WTC11 (cell line): ENCODE measurements around the gene CDK18. TPM values are rescaled to one million over a fixed set of nuclear protein-coding genes. Genes with fewer than 3 reads are reported as not detected.

Experiments
- ATAC-seq: fragments of 200-7000 bp; cut with Tn5 transposase; 2 replicates; pipeline ENCODE4 v1.10.0; 2021; ENCODE audit warnings: mild to moderate bottlenecking, moderate library complexity
- CTCF ChIA-PET: fragments of 300-600 bp; sonication (Branson Sonifier 250); formaldehyde crosslinking; loops from one replicate; lab custom pipeline; 2021; ENCODE audit warnings: antibody characterized with exemption; lab: Charles Lee
- POLR2A ChIA-PET: fragments of 350-600 bp; sonication (Branson Sonifier 250); formaldehyde crosslinking; loops from one replicate; lab custom pipeline; 2021; ENCODE audit warnings: antibody characterized with exemption; lab: Charles Lee
- DNase-seq: peaks from one replicate; pipeline ENCODE4 v3.0.0; 2021; ENCODE audit warnings: low spot score
- H3K27ac Mint-ChIP-seq: 2 replicates; pipeline ENCODE4 v1.8.0; 2021; ENCODE audit warnings: mixed read lengths
- H3K27me3 Mint-ChIP-seq: 2 replicates; pipeline ENCODE4 v1.8.0; 2021; ENCODE audit warnings: low read depth, mild to moderate bottlenecking, moderate library complexity, mixed read lengths
- H3K36me3 Mint-ChIP-seq: 2 replicates; pipeline ENCODE4 v1.8.0; 2021; ENCODE audit warnings: mixed read lengths
- H3K4me1 Mint-ChIP-seq: 2 replicates; pipeline ENCODE4 v1.8.0; 2022; ENCODE audit warnings: mixed read lengths
- H3K4me3 Mint-ChIP-seq: 2 replicates; pipeline ENCODE4 v1.8.0; 2021; ENCODE audit warnings: mild to moderate bottlenecking, moderate library complexity, mixed read lengths
- H3K9me3 Mint-ChIP-seq: 2 replicates; pipeline ENCODE4 v1.8.0; 2021; ENCODE audit warnings: mixed read lengths
- CBFB ChIP-seq: sonication (generic); formaldehyde crosslinking; IDR thresholded peaks from 2 replicates; pipeline ENCODE4 v1.8.1; 2022; ENCODE audit warnings: mild to moderate bottlenecking, low read depth, missing genetic modification reagents
- CTCF ChIP-seq: fragments of 200-600 bp; IDR thresholded peaks from 2 replicates; pipeline ENCODE4 v1.8.0; 2022; ENCODE audit warnings: antibody characterized with exemption
- FOXJ3 ChIP-seq: sonication (generic); formaldehyde crosslinking; IDR thresholded peaks from 2 replicates; pipeline ENCODE4 v1.9.0; 2021; ENCODE audit warnings: missing genetic modification reagents, mild to moderate bottlenecking, borderline replicate concordance
- GTF2I ChIP-seq: fragments of 250-450 bp; sonication (Bioruptor Pico); conservative IDR thresholded peaks from 2 replicates; pipeline ENCODE4 v1.4.0; 2021; ENCODE audit warnings: mild to moderate bottlenecking
- HMGA2 ChIP-seq: fragments of 250-450 bp; sonication (Bioruptor Pico); IDR thresholded peaks from 2 replicates; pipeline ENCODE4 v1.4.0; 2021; ENCODE audit warnings: mild to moderate bottlenecking, moderate library complexity
- HMGXB4 ChIP-seq: sonication (generic); formaldehyde crosslinking; IDR thresholded peaks from 2 replicates; pipeline ENCODE4 v1.8.1; 2023; ENCODE audit warnings: mild to moderate bottlenecking, moderate library complexity, missing genetic modification reagents
- JAZF1 ChIP-seq: fragments of 250-450 bp; sonication (Bioruptor Pico); IDR thresholded peaks from 2 replicates; pipeline ENCODE4 v1.9.0; 2021; ENCODE audit warnings: moderate library complexity, mild to moderate bottlenecking, inconsistent platforms
- KAT7 ChIP-seq: sonication (generic); formaldehyde crosslinking; IDR thresholded peaks from 2 replicates; pipeline ENCODE4 v1.8.1; 2023; ENCODE audit warnings: missing genetic modification reagents, mild to moderate bottlenecking, borderline replicate concordance
- MLX ChIP-seq: sonication (generic); formaldehyde crosslinking; IDR thresholded peaks from 2 replicates; pipeline ENCODE4 v1.8.1; 2023; ENCODE audit warnings: mild to moderate bottlenecking, missing genetic modification reagents, moderate library complexity
- MYBL2 ChIP-seq: sonication (generic); formaldehyde crosslinking; IDR thresholded peaks from 2 replicates; pipeline ENCODE4 v1.8.1; 2023; ENCODE audit warnings: mild to moderate bottlenecking, moderate library complexity, missing genetic modification reagents
- NFYB ChIP-seq: sonication (generic); formaldehyde crosslinking; conservative IDR thresholded peaks from 2 replicates; pipeline ENCODE4 v1.8.0; 2022; ENCODE audit warnings: low read depth, missing genetic modification reagents
- NR1H2 ChIP-seq: sonication (generic); formaldehyde crosslinking; IDR thresholded peaks from 2 replicates; pipeline ENCODE4 v1.9.0; 2021; ENCODE audit warnings: mild to moderate bottlenecking, moderate library complexity, missing genetic modification reagents
- OVOL2 ChIP-seq: fragments of 250-450 bp; sonication (Bioruptor Pico); IDR thresholded peaks from 2 replicates; pipeline ENCODE4 v1.9.0; 2021; ENCODE audit warnings: mild to moderate bottlenecking, borderline replicate concordance
- SMAD4 ChIP-seq: sonication (generic); formaldehyde crosslinking; IDR thresholded peaks from 2 replicates; pipeline ENCODE4 v1.8.0; 2022; ENCODE audit warnings: mild to moderate bottlenecking, missing genetic modification reagents
- SOX15 ChIP-seq: fragments of 250-450 bp; sonication (Bioruptor Pico); IDR thresholded peaks from 2 replicates; pipeline ENCODE4 v1.9.0; 2021; ENCODE audit warnings: mild to moderate bottlenecking
- TEAD1 ChIP-seq: sonication (generic); formaldehyde crosslinking; IDR thresholded peaks from 2 replicates; pipeline ENCODE4 v1.8.0; 2022; ENCODE audit warnings: mild to moderate bottlenecking, missing genetic modification reagents
- ZNF138 ChIP-seq: sonication (generic); formaldehyde crosslinking; conservative IDR thresholded peaks from 2 replicates; pipeline ENCODE4 v1.8.1; 2022; ENCODE audit warnings: mild to moderate bottlenecking, moderate library complexity, missing genetic modification reagents
- ZNF219 ChIP-seq: sonication (generic); formaldehyde crosslinking; IDR thresholded peaks from 2 replicates; pipeline ENCODE4 v1.8.0; 2023; ENCODE audit warnings: missing genetic modification reagents, mild to moderate bottlenecking, borderline replicate concordance
- ZNF232 ChIP-seq: sonication (generic); formaldehyde crosslinking; IDR thresholded peaks from 2 replicates; pipeline ENCODE4 v1.8.0; 2022; ENCODE audit warnings: mild to moderate bottlenecking, missing genetic modification reagents
- ZNF263 ChIP-seq: sonication (generic); formaldehyde crosslinking; IDR thresholded peaks from 2 replicates; pipeline ENCODE4 v1.8.1; 2022; ENCODE audit warnings: low read depth, mild to moderate bottlenecking, moderate library complexity, missing genetic modification reagents
- ZNF416 ChIP-seq: fragments of 250-450 bp; sonication (Bioruptor Pico); IDR thresholded peaks from 2 replicates; pipeline ENCODE4 v1.9.0; 2021; ENCODE audit warnings: mild to moderate bottlenecking, inconsistent platforms
- ZNF512 ChIP-seq: sonication (generic); formaldehyde crosslinking; IDR thresholded peaks from 2 replicates; pipeline ENCODE4 v1.8.1; 2022; ENCODE audit warnings: missing genetic modification reagents, borderline replicate concordance
- ZNF671 ChIP-seq: fragments of 250-450 bp; sonication (Bioruptor Pico); IDR thresholded peaks from 2 replicates; pipeline ENCODE4 v1.8.0; 2021; ENCODE audit warnings: mild to moderate bottlenecking
- total RNA-seq: library from RNA; stranded (reverse); gene quantifications from 3 replicates; pipeline ENCODE4 v1.2.3, GENCODE V29; 2021
- TF ChIP-seq, protein P1 (sequence below): fragments of 250-450 bp; sonication (Bioruptor Pico); IDR thresholded peaks from 2 replicates; pipeline ENCODE4 v1.9.0; 2021; ENCODE audit warnings: mild to moderate bottlenecking, borderline replicate concordance
- TF ChIP-seq, protein P2 (sequence below): sonication (generic); formaldehyde crosslinking; IDR thresholded peaks from 2 replicates; pipeline ENCODE4 v1.8.0; 2022; ENCODE audit warnings: mild to moderate bottlenecking, missing genetic modification reagents

CDK18 gene
- total RNA-seq, 1 experiment from 2014 or later: 71.9 TPM

GRCh38 chr1:205465392-205465791 lies 39.1 kb upstream of the CDK18 start:
- ATAC-seq (no peak), DNase-seq (no peak)
- Mint-ChIP-seq H3K4me1 (peaks cover 17% of the 10 kb centered on the region), H3K4me3 (no peak overlapping the region), H3K36me3 (no peaks in the 10 kb centered on the region), H3K27ac (no peak overlapping the region), H3K27me3 (peaks cover 9% of the 10 kb centered on the region), H3K9me3 (no peaks in the 10 kb centered on the region)
- ChIA-PET POLR2A (no interaction called here), CTCF (interaction anchor here (1.8 kb wide), 1 partner anchor 111 kb away, joined by 5 read pairs; no protein-coding TSS in a partner anchor)
- TF ChIP-seq CBFB (no peak), HMGA2 (CRISPR knock-in tag) (no peak), GTF2I (no peak), SOX15 (CRISPR knock-in tag) (no peak), MLX (no peak), JAZF1 (CRISPR knock-in tag) (no peak), ZNF671 (CRISPR knock-in tag) (no peak), MYBL2 (no peak), ZNF219 (no peak), ZNF512 (CRISPR knock-in tag) (no peak), CTCF (no peak), NR1H2 (no peak), ZNF232 (CRISPR knock-in tag) (no peak)

DNA sequence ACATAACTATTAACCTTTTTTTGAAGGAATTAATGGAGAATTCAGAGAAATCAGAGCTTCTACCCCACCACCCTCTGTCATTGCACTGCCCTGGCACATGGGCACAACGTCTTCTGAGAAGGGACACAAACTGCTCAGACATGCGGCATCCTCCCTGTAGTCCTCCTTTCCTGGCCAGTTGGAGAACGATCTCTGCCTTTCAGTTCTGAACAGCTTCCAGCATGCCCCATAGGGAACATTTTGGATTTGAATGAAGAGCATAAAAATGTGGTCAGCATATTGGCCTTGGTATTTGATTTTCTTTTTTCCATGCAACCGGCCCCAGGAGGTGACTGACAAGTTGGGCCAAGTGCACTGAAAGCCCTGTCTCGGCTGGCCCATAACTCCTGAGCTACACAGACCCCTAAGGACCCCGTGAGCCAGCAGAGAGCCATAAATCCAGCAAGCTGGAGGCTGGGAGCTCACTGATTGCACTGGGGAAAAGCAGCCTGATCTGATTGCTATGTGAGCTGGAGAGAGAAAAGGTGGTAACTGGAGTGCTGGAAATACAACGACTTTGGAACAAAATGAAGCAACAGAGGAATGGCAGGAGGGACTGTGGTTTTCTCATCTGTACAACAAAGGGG lies 37.8 kb upstream of the CDK18 start:
- no peak for DNase-seq
- no peak for ATAC-seq
- no peaks in the 10 kb centered on the region for H3K9me3 Mint-ChIP-seq
- TF ChIP-seq ZNF138 (CRISPR knock-in tag) (no peak), ZNF416 (CRISPR knock-in tag) (no peak), SMAD4 (no peak), HMGXB4 (CRISPR knock-in tag) (no peak), NR1H2 (no peak), NFYB (no peak), FOXJ3 (CRISPR knock-in tag) (no peak), ZNF263 (CRISPR knock-in tag) (no peak), OVOL2 (CRISPR knock-in tag) (no peak), TEAD1 (CRISPR knock-in tag) (no peak), KAT7 (CRISPR knock-in tag) (no peak)
- TF ChIP-seq, protein P1, sequence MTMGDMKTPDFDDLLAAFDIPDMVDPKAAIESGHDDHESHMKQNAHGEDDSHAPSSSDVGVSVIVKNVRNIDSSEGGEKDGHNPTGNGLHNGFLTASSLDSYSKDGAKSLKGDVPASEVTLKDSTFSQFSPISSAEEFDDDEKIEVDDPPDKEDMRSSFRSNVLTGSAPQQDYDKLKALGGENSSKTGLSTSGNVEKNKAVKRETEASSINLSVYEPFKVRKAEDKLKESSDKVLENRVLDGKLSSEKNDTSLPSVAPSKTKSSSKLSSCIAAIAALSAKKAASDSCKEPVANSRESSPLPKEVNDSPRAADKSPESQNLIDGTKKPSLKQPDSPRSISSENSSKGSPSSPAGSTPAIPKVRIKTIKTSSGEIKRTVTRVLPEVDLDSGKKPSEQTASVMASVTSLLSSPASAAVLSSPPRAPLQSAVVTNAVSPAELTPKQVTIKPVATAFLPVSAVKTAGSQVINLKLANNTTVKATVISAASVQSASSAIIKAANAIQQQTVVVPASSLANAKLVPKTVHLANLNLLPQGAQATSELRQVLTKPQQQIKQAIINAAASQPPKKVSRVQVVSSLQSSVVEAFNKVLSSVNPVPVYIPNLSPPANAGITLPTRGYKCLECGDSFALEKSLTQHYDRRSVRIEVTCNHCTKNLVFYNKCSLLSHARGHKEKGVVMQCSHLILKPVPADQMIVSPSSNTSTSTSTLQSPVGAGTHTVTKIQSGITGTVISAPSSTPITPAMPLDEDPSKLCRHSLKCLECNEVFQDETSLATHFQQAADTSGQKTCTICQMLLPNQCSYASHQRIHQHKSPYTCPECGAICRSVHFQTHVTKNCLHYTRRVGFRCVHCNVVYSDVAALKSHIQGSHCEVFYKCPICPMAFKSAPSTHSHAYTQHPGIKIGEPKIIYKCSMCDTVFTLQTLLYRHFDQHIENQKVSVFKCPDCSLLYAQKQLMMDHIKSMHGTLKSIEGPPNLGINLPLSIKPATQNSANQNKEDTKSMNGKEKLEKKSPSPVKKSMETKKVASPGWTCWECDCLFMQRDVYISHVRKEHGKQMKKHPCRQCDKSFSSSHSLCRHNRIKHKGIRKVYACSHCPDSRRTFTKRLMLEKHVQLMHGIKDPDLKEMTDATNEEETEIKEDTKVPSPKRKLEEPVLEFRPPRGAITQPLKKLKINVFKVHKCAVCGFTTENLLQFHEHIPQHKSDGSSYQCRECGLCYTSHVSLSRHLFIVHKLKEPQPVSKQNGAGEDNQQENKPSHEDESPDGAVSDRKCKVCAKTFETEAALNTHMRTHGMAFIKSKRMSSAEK: no peak
- TF ChIP-seq, protein P2, sequence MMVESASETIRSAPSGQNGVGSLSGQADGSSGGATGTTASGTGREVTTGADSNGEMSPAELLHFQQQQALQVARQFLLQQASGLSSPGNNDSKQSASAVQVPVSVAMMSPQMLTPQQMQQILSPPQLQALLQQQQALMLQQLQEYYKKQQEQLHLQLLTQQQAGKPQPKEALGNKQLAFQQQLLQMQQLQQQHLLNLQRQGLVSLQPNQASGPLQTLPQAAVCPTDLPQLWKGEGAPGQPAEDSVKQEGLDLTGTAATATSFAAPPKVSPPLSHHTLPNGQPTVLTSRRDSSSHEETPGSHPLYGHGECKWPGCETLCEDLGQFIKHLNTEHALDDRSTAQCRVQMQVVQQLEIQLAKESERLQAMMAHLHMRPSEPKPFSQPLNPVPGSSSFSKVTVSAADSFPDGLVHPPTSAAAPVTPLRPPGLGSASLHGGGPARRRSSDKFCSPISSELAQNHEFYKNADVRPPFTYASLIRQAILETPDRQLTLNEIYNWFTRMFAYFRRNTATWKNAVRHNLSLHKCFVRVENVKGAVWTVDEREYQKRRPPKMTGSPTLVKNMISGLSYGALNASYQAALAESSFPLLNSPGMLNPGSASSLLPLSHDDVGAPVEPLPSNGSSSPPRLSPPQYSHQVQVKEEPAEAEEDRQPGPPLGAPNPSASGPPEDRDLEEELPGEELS: no peak
- TF ChIP-seq, all 79 proteins: peak for 0
- Mint-ChIP-seq H3K4me3 (no peak overlapping the region), H3K27me3 (peaks cover 7% of the 10 kb centered on the region), H3K36me3 (no peaks in the 10 kb centered on the region), H3K27ac (no peak overlapping the region), H3K4me1 (peaks cover 17% of the 10 kb centered on the region)
- POLR2A ChIA-PET: no interaction called here
- CTCF ChIA-PET: interaction anchor here (0.9 to 2.1 kb wide), 6 partner anchors 19 to 113 kb away, joined by 3 to 12 read pairs (median 6); no protein-coding TSS in a partner anchor
